GM23248 (cell line): ENCODE results near the gene PGK2. TPM values are rescaled to one million over a fixed set of nuclear protein-coding genes. Genes with fewer than 3 reads are reported as not detected.

Experiments used
- DNase-seq: peaks from one replicate; pipeline ENCODE4 v3.0.0-alpha.2; 2015
- H2AFZ ChIP-seq: fragments of 200-600 bp; sonication (generic); 2 replicates; pipeline ENCODE4 v1.6.1; 2016; ENCODE audit warnings: antibody characterized with exemption
- H3F3A ChIP-seq: fragments of 200-600 bp; sonication (generic); 2 replicates; pipeline ENCODE4 v1.6.1; 2016; ENCODE audit warnings: mild to moderate bottlenecking, antibody characterized with exemption, mixed run types; ENCODE audit not compliant: insufficient read depth
- H3K27ac ChIP-seq: fragments of 200-600 bp; sonication (generic); 2 replicates; pipeline ENCODE4 v1.5.1; 2016; ENCODE audit warnings: mild to moderate bottlenecking
- H3K27me3 ChIP-seq: fragments of 200-600 bp; sonication (generic); replicated peaks from 2 replicates; pipeline ENCODE4 v1.6.1; 2016; ENCODE audit warnings: mild to moderate bottlenecking; ENCODE audit not compliant: insufficient read depth
- H3K36me3 ChIP-seq: fragments of 200-600 bp; sonication (generic); 2 replicates; pipeline ENCODE4 v1.6.1; 2016; ENCODE audit warnings: low read depth, mild to moderate bottlenecking
- H3K4me1 ChIP-seq: fragments of 200-600 bp; sonication (generic); 2 replicates; pipeline ENCODE4 v1.6.1; 2016; ENCODE audit warnings: mild to moderate bottlenecking; ENCODE audit not compliant: insufficient read depth
- H3K4me2 ChIP-seq: fragments of 200-600 bp; sonication (generic); one replicate; pipeline ENCODE4 v1.6.1; 2016; ENCODE audit warnings: mild to moderate bottlenecking; ENCODE audit not compliant: unreplicated experiment
- H3K4me3 ChIP-seq: fragments of 200-600 bp; sonication (generic); 2 replicates; pipeline ENCODE4 v1.5.1; 2016; ENCODE audit warnings: mild to moderate bottlenecking
- H3K79me2 ChIP-seq: fragments of 200-600 bp; sonication (generic); 2 replicates; pipeline ENCODE4 v1.6.1; 2016; ENCODE audit warnings: mild to moderate bottlenecking; ENCODE audit not compliant: insufficient read depth
- H3K9ac ChIP-seq: fragments of 200-600 bp; sonication (generic); 2 replicates; pipeline ENCODE4 v1.6.1; 2016; ENCODE audit warnings: mild to moderate bottlenecking
- H3K9me2 ChIP-seq: fragments of 200-600 bp; sonication (generic); 2 replicates; pipeline ENCODE4 v1.6.1; 2016; ENCODE audit warnings: mixed run types, mild to moderate bottlenecking, moderate library complexity; ENCODE audit not compliant: insufficient read depth
- H3K9me3 ChIP-seq: fragments of 200-600 bp; sonication (generic); one replicate; pipeline ENCODE4 v1.6.1; 2017; ENCODE audit warnings: low read depth
- H4K20me1 ChIP-seq: fragments of 200-600 bp; sonication (generic); 2 replicates; pipeline ENCODE4 v1.6.0; 2016; ENCODE audit not compliant: insufficient read depth
- EZH2 ChIP-seq: fragments of 200-600 bp; sonication (generic); IDR thresholded peaks from 2 replicates; pipeline ENCODE4 v1.6.1; 2018; ENCODE audit warnings: antibody characterized with exemption, mild to moderate bottlenecking; ENCODE audit not compliant: insufficient read depth, poor library complexity, severe bottlenecking
- EZH2phosphoT487 ChIP-seq: fragments of 200-600 bp; sonication (generic); IDR thresholded peaks from 2 replicates; pipeline ENCODE4 v1.6.1; 2018; ENCODE audit warnings: antibody characterized with exemption, moderate library complexity, mild to moderate bottlenecking, low read depth; ENCODE audit not compliant: insufficient read depth
- WGBS, 2 experiments: methylation state at CpG; one replicate each; pipeline ENCODE4 v1.1.6; 2015 to 2017; ENCODE audit warnings: low lambda C conversion rate in 2 of 2, low coverage in 1 of 2; ENCODE audit errors: missing lambda C conversion rate in 2 of 2; 5-methylcytosine and 5-hydroxymethylcytosine counted together
- in situ Hi-C: fragments of 300-500 bp; cut with MboI; formaldehyde crosslinking; loops from 2 replicates; pipeline ENCODE4 v1.15.0; 2020
- polyA plus RNA-seq: library from polyadenylated mRNA; unstranded; fragments of >200 nt; fragmentation: Nextera tagmentation; extraction: Ambion mirVana; gene quantifications from 2 replicates; pipeline ENCODE4 v1.2.1, GENCODE V29; 2016
- total RNA-seq: library from RNA; depleted of rRNA; stranded (reverse); fragments of >200 nt; shearing (Covaris generic); gene quantifications from 2 replicates; pipeline ENCODE4 v1.2.3, GENCODE V29; 2014; rRNA removed

PGK2 gene
- total and polyA plus RNA-seq, 2 experiments from 2014 or later, result not detected

GRCh38 chr6:49764571-49765236, 22.4 kb downstream of the PGK2 start:
- Histone ChIP-seq H3K36me3 (no peaks in the 10 kb centered on the region), H3K79me2 (no peaks in the 10 kb centered on the region), H3K4me1 (no peaks in the 10 kb centered on the region), H3K4me3 (no peak overlapping the region), H3K4me2 (no peak overlapping the region), H3K9me3 (no peaks in the 10 kb centered on the region), H4K20me1 (no peaks in the 10 kb centered on the region), H2AFZ (no peak overlapping the region), H3K27ac (no peak overlapping the region), H3K9me2 (no peaks in the 10 kb centered on the region), H3F3A (no peaks in the 10 kb centered on the region), H3K9ac (no peak overlapping the region), H3K27me3 (no peaks in the 10 kb centered on the region)
- 24 to 33% methylated on average over 2 of the region's 2 CpGs for WGBS, 2 experiments
- no peak for DNase-seq
- in situ Hi-C loops, result no loop called here
- TF ChIP-seq EZH2phosphoT487 (no peak), EZH2 (no peak)

DNA sequence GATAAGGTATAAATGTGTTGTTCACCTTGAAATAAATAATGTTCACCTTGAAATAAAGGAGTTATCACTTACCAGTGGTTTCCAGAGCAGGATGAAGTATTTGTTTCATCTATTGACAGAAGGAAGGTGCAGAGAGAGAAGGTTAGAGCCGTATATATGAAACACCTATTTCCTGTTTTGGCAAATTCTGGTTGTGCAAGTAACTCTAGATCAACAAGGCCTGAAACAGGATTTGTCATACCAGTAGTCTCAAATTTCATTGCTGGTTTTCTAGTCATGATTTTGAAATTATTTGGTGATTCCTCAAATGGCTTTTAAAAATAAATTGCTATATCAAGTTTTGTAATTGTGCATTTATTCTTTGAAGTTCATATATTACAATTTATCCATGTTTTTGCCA, 42.8 kb downstream of the PGK2 start, which contains the start of gene CRISP3:
TSS of gene CRISP3 (minus strand) at position 130 of the 400 bp plus-strand sequence. CDS start at position 109, 21 bp downstream.
- no peak for DNase-seq
- 21% methylated on average over 1 of the region's 1 CpG for WGBS, 2 experiments

GRCh38 chr6:49743429-49743828, 43.7 kb downstream of the PGK2 start:
- in situ Hi-C loops, result no loop called here
- H3K27me3 ChIP-seq, result no peaks in the 10 kb centered on the region
- WGBS, 2 experiments, result 48 to 51% methylated on average over 4 of the region's 4 CpGs
- no peaks in the 10 kb centered on the region for H3K9me2 ChIP-seq
- no peak for DNase-seq
- no peak overlapping the region for H3K4me2 ChIP-seq
- TF ChIP-seq EZH2 (no peak), EZH2phosphoT487 (no peak)
- H3K36me3 ChIP-seq, result no peaks in the 10 kb centered on the region
- H3K4me1 ChIP-seq, result no peaks in the 10 kb centered on the region
- H3K27ac ChIP-seq, result no peak overlapping the region
- H3K9ac ChIP-seq, result no peak overlapping the region
- H3K4me3 ChIP-seq, result no peak overlapping the region
- no peaks in the 10 kb centered on the region for H3K79me2 ChIP-seq
- no peaks in the 10 kb centered on the region for H3F3A ChIP-seq
- H3K9me3 ChIP-seq, result no peaks in the 10 kb centered on the region
- no peak overlapping the region for H2AFZ ChIP-seq
- no peaks in the 10 kb centered on the region for H4K20me1 ChIP-seq

More for the DNA sequence above, 42.8 kb downstream of the PGK2 start, which contains the start of gene CRISP3:
- Histone ChIP-seq H3K9me3 (no peaks in the 10 kb centered on the region), H3K9ac (no peak within 1 kb of the TSS), H3K4me3 (no peak within 1 kb of the TSS), H3K4me1 (no peaks in the 10 kb centered on the region), H3F3A (no peaks in the 10 kb centered on the region), H3K27ac (no peak within 1 kb of the TSS), H3K4me2 (no peak within 1 kb of the TSS), H2AFZ (no peak within 1 kb of the TSS), H3K36me3 (no peaks in the 10 kb centered on the region), H3K79me2 (no peaks in the 10 kb centered on the region), H4K20me1 (no peaks in the 10 kb centered on the region), H3K27me3 (no peaks in the 10 kb centered on the region), H3K9me2 (no peaks in the 10 kb centered on the region)
- TF ChIP-seq EZH2 (no peak), EZH2phosphoT487 (no peak)
- in situ Hi-C loops, result no loop called here

DNA sequence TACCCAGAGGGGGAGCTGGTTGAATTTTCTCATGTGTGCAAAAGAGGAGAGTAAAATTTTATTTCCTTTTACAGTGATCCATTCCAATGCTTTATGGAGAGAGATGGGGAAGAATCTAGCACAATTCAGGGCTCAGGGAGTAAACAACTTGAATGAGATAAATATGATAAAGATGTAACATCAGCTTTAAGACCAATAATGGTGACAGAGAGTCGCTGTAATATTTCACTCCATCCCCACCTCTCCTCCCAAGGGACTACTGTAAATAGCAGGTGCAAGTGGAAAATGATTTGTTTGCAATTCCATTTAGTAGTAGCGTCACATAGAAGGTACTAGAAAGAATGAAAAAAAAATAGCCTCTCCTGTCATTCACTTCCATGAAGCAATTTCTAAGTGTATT, 47.7 kb downstream of the PGK2 start:
- WGBS, 2 experiments, result 24% methylated on average over 2 of the region's 2 CpGs
- Histone ChIP-seq H3K4me3 (no peak overlapping the region), H3K4me2 (no peak overlapping the region), H3K9me3 (no peaks in the 10 kb centered on the region), H3K36me3 (no peaks in the 10 kb centered on the region), H3F3A (no peaks in the 10 kb centered on the region), H3K79me2 (no peaks in the 10 kb centered on the region), H3K27me3 (no peaks in the 10 kb centered on the region), H3K9ac (no peak overlapping the region), H3K27ac (no peak overlapping the region), H2AFZ (no peak overlapping the region), H4K20me1 (no peaks in the 10 kb centered on the region), H3K4me1 (no peaks in the 10 kb centered on the region), H3K9me2 (no peaks in the 10 kb centered on the region)
- in situ Hi-C loops, result no loop called here
- no peak for TF ChIP-seq EZH2
- TF ChIP-seq EZH2phosphoT487, result no peak
- DNase-seq, result no peak

DNA sequence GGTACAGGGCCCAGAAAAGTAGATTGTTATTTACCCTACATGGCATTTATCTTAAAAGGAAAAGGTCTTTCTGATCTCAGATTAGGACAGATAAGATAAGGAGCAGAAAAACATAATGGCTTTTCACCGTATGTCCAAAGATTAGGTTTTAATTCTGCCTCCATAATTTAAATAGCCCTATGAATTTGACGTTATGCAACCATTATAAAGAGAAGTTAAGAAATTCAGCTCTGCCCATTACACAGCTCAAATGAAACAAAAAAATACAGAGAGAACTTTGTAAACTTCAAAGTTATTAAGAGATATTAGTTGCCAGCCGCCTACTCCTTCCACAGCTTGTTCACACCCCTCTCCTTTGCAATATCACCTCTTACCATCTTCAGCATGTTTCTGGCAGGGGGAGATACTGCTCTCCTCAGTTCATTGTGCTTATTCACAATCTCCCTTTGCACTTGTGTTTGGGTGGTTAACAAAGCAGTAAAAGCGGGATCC, 51.0 kb downstream of the PGK2 start:
- H3K9ac ChIP-seq, result no peak overlapping the region
- H3K4me1 ChIP-seq, result no peaks in the 10 kb centered on the region
- no peak for DNase-seq
- in situ Hi-C loops, result no loop called here
- no peaks in the 10 kb centered on the region for H3K27me3 ChIP-seq
- H3K79me2 ChIP-seq, result no peaks in the 10 kb centered on the region
- H3K27ac ChIP-seq, result no peak overlapping the region
- no peak for TF ChIP-seq EZH2
- no peak for TF ChIP-seq EZH2phosphoT487
- H3K9me3 ChIP-seq, result no peaks in the 10 kb centered on the region
- H4K20me1 ChIP-seq, result no peaks in the 10 kb centered on the region
- no peaks in the 10 kb centered on the region for H3K9me2 ChIP-seq
- no peak overlapping the region for H3K4me2 ChIP-seq
- no peak overlapping the region for H3K4me3 ChIP-seq
- 14 to 17% methylated on average over 4 of the region's 4 CpGs for WGBS, 2 experiments
- H2AFZ ChIP-seq, result no peak overlapping the region
- no peaks in the 10 kb centered on the region for H3F3A ChIP-seq
- no peaks in the 10 kb centered on the region for H3K36me3 ChIP-seq

Other genes starting within 250 kb of the PGK2 start
- gene C6orf141, start 236.6 kb downstream of the PGK2 start, total RNA-seq, result not detected in 2 replicates
- not detected in 2 replicates for gene C6orf141, start 236.6 kb downstream of the PGK2 start, polyA plus RNA-seq
- gene RHAG, start 150.4 kb downstream of the PGK2 start, total RNA-seq, result not detected in 2 replicates
- gene RHAG, start 150.4 kb downstream of the PGK2 start, polyA plus RNA-seq, result not detected in 2 replicates
- gene CRISP2, start 73.7 kb downstream of the PGK2 start, total RNA-seq, result not detected in 2 replicates
- gene CRISP2, start 73.7 kb downstream of the PGK2 start, polyA plus RNA-seq, result not detected in 2 replicates
- not detected in 2 replicates for gene CRISP3, start 42.9 kb downstream of the PGK2 start, total RNA-seq
- gene CRISP3, start 42.9 kb downstream of the PGK2 start, polyA plus RNA-seq, result not detected in 2 replicates
- not detected in 2 replicates for gene CRISP1, start 79.2 kb upstream of the PGK2 start, total RNA-seq
- gene CRISP1, start 79.2 kb upstream of the PGK2 start, polyA plus RNA-seq, result not detected in 2 replicates
- not detected in 2 replicates for gene DEFB114, start 176.9 kb upstream of the PGK2 start, total RNA-seq
- gene DEFB114, start 176.9 kb upstream of the PGK2 start, polyA plus RNA-seq, result not detected in 2 replicates
- not detected in 2 replicates for gene DEFB113, start 182.3 kb upstream of the PGK2 start, total RNA-seq
- gene DEFB113, start 182.3 kb upstream of the PGK2 start, polyA plus RNA-seq, result not detected in 2 replicates
- not detected in 2 replicates for gene DEFB110, start 234.7 kb upstream of the PGK2 start, total RNA-seq
- gene DEFB110, start 234.7 kb upstream of the PGK2 start, polyA plus RNA-seq, result not detected in 2 replicates